ENCODE data around the gene TRIM69.
"Not testable (repeated sequence)": the region's sequence is repeated elsewhere in the genome, so short reads cannot be mapped to it uniquely, and the experiment has no call there.

The TRIM69 gene

DNA sequence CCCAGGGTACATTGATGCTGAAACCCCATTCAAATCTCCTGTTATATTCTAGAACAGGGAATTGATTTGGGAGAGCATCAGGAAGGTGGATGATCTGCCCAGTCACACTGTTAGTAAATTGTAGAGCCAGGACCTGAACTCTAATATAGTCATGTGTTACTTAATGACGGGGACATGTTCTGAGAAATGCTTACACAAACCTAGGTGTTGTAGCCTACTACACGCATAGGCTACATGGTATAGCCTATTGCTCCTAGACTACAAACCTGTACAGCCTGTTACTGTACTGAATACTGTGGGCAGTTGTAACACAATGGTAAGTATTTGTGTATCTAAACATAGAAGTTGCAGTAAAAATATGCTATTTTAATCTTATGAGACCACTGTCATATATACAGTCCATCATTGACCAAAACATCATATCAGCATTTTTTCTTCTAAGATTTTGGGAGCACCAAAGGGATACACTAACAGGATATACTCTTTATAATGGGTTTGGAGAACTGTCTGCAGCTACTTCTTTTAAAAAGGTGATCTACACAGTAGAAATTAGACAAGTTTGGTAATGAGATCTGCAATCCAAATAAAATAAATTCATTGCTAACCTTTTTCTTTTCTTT is 19.2 kb upstream of the TRIM69 start:
- no peak for DNase-seq

DNA sequence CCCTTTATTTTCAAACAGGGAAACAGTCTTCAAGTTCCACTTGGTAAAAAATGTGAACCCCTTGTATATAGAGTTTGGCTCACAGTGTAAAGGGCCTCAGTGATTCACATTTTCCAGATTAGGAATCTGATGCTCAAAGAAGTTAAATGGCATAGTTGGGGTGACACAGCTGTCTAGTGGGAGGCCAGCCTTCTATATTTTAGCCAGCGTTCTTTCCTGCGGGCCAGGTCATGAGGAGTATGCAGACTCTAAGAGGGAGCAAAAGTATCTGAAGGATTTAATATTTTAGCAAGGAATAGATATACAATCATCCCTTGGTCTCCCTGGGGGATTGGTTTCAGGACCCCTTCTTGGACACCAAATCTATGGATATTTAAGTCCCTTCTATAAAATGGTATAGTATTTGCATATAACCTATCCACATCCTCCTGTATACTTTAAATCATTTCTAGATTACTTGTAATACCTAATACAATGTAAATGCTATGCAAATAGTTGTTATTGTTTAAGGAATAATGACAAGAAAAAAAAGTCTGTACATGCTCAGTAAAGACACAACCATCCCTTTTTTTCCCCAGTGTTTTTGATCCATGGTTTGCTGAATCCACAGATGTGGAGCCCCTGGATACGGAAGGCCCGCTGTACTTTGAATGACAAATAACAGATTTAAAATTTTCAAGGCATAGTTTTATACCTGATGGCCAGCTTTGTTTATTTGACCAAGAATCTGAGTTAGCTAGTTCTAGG is 18.0 kb upstream of the TRIM69 start:
- no peak for DNase-seq

DNA sequence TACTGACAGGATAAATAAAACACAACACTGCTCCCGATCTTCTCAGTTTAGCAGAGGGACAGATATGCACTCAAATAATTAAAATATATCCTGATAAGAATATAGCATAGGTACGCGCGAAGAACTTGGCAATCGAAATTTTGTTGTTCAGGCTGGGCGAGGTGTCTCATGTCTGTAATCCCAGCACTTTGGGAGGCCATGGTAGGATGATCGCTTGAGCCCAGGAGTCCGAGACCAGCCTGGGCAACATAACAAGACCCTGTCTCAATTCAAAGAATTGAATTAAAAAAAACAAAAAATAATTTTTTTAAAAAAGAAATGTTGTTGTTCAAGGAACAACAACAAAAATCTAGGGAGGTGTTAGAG is 17.4 kb upstream of the TRIM69 start:
- no peak for DNase-seq

DNA sequence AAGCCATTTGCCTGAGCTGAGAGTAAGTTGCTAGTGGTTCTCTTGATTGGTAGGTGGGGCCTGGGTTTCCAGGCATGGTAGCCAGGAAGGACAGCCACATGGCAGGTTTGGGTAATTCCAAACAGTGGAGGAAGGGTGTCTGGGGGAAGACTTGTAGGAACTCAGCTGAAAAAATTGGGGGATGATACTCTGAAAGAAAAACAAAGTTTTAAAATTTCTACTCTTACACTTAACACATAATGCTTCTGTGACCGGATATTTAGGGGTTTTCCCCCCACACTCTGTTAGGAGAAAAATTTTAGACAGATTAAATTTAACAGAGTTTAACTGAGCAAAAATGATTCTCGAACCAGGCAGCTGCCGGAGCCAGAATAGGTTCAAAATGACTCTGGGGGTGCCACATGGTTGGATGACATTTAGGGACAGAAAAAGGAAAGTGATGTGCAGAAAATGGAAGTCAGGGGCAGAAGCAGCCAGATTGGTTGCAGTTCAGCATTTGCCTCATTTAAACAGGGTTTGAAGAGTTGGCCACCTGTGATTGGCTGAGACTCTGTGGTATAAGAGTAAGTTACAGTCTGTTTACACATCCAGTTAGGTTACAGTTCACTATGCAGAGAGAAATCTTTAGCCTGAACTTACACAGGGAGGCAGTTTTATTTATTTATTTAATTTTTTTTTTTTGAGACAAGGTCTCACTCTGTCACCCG is 16.9 kb upstream of the TRIM69 start:
- DNase-seq: peak; percentile 74

DNA sequence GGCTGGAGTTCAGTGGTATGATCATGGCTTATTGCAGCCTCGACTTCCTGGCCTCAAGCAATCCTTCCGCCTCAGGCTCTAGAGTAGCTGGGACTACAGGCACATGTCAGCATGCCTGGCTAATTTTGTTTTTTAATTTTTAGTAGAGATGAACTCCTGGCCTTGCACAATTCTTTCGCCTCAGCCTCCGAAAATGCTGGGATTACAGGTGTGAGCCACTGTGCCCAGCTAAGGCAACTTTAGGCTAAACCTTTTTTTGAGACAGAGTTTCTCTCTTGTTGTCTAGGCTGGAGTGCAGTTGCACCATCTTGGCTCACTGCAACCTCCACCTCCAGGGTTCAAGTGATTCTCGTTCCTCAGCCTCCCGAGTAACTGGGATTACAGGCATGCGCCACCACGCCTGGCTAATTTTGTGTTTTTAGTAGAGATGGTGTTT is 16.3 kb upstream of the TRIM69 start:
- DNase-seq: not testable (repeated sequence)

DNA sequence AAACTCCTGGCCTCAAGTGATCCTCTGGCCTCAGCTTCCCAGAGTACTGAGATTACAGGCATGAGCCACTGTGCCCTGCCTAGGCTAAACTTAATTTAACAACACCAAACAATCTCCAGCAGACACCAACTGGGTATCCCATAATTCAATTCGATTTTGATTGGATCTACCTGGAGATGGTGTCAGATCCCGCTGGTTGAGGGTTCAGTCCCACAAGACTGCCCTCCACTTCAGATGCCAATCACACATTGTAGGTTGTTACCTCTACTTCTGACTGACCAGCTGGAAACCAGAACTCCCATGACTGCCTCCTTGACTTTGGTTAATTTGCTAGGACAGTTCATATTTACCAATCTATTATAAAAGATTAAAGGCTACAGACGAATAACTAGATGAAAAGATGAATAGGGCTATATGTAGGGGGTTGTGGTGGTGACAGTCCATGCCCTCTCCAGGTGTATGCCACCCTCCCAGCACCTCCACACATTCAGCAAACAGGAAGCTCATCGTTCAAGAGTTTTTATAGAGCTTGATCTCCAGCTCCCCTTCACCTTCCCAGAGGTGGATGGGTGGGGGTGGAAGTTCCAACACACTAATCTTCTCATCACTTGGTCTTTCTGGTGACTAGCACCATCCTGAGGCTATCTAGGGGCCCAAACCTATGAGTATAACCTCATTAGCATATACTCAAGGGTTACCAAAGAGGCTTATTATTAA is 15.7 kb upstream of the TRIM69 start:
- DNase-seq: peak; percentile 44

DNA sequence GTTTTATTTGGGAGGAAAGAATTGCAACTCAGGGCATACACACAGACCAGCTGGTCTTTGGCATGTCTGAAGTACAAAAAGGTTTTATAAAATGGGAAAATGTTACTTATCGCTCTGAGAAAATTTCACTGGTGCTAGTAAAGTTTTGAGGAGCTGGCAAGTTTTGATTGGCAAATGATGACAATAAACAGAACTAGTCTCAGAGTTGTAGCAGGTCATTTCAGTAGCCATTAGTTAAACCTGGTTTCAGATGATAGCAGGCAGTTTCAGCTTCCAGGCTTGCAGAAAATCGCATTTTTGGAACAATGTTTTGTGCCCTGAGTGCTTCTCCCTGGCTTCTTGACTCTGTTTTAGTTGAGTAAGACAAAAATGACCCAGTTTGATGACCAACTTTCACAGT is 14.3 kb upstream of the TRIM69 start:
- DNase-seq: no peak

DNA sequence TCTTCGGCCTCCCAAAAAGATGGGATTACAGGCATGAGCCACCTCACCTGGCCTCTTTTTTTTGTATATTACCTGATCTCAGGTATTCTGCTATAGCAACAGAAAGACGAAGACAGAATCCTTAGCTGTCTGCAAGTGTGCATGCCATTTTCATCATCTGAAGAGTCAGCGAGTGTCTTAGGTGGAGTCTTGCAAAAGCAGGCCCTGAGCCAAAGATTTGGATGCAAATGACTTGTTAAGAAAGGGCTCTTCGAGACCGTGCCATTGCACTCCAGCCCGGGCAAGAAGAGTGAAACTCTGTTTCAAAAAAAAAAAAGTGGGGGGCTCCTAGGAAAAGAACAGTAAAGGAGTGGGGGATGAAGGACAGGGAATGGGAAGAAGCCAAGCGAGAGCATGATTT is 10.2 kb upstream of the TRIM69 start:
- DNase-seq: no peak

DNA sequence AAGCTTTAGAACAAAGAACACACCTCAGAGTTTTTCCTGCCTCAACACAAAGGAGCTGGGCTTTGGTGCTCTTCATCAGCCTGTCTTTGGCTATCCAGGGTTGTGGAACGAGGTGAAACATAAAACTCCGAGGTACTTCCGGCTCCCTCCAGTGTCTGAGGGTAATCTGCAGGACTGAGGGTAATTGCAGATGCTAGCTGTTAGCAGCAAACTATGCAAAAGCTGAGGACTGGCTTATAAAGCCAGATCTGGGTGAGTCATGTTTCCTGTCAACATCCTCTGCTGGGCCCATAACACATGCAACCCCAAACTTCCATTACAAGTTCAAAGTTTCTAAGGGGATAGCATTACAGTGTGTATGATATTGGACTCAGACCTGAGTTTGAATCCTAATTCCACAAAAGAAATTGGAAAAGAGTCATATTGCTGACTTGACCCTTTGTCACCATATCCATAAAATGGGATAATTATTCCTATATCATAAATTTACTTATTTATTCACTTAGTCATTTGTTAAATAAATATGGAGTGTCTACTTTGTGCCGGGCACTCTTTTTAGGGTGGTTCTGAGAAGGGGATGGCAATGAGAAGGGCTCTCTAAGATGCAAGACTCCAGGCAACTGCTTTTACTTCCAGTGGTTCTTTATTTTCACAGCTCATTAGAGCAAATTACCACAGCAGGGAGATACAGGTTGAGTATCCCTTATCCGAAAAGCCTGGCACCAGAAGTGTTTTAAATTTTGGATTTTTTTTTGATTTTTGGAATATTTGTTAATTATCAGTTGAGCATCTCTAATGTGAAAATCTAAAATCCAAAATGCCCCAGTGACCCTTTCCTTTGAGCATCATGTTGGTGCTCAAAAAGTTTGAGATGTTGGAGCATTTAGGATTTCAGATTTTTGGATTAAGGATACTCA is 9.5 kb upstream of the TRIM69 start:
- peak; percentile 88 for DNase-seq

DNA sequence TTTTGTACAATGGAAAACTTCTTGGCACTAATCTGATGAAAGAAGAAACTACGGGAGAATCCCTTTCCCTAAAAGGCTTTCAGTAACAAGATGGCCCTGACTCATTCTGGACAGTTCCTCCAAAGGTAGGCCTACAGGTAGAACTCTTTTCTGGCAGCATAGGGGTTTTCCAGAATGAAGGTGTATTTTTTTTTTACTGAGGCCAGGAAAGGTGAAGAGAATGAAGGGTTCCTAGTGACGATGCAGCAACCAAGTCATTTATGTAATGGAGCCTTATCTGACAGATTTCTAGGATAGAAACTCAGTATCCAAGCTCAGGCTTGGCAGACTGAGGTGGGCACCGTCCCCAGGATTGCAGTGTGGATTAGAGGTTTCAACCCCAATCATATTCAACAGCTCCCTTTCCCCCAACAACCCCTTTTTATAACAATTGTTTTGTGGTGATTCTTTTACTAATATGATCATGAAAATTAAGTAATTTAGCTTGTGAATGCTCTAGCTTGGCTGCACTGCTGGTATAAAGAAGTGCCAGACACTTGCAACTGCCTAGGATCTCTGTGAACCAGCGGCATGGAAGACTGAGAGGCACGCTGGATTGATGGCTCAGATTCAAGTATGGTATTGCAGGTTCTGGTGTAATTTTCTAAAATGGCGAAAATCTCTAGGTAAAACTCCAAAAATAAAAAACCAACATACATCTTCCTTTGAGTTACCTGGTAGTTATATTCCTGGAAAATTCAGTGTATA is 8.7 kb upstream of the TRIM69 start:
- DNase-seq: no peak

DNA sequence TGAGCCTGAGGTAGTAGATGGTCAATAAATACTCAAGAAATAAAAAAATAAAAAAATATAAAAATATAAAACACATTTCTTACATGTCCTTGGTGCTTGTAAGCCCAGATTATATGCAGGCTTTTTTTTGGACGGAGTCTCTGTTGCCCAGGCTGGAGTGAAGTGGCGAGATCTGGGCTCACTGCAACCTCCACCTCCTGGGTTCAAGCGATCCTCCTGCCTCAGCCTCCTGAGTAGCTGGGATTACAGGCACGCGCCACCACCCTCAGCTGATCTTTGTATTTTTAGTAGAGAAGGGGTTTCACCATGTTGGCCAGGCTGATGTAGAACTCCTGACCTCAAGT is 8.1 kb upstream of the TRIM69 start:
- not testable (repeated sequence) for DNase-seq

DNA sequence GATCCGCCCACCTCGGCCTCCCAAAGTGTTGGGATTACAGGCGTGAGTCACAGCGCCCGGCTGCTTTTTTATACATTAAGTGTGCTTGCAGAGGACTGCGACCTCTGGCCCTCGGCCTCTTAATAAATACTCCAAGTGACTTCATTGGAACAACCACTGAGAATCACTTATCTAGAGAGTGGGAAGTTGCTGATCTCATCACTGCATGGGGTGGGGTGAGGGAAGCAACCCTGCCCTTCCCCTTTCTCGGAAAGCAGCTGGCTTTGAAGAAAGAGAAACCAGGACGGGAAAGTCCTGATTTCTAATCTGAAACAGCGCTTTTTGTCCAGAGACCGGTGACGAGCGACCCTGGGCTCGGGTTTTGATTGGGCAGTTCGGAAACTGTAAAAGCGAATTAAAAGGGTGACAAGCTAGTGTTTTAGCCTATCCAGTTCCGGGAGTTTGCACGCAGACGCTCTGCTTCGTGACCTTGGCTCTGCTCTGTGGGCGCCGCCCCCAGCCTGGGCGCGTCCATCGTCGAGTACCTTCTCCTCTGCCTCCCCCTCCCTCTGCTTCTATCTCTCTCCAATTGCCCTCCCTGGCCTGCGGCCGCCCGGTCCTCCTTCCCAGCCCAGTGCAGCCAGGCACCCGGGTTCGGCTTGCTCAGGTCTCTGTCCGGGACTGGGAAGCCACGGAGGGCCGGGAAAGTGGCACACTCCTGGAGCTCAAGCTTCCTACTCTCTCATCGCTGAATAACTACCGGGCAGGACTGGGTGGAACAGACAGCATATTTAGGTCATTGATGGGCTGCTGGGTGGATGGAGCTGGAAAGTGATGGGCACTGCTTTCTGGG is 7.5 kb upstream of the TRIM69 start:
- peak; percentile 98 for DNase-seq

DNA sequence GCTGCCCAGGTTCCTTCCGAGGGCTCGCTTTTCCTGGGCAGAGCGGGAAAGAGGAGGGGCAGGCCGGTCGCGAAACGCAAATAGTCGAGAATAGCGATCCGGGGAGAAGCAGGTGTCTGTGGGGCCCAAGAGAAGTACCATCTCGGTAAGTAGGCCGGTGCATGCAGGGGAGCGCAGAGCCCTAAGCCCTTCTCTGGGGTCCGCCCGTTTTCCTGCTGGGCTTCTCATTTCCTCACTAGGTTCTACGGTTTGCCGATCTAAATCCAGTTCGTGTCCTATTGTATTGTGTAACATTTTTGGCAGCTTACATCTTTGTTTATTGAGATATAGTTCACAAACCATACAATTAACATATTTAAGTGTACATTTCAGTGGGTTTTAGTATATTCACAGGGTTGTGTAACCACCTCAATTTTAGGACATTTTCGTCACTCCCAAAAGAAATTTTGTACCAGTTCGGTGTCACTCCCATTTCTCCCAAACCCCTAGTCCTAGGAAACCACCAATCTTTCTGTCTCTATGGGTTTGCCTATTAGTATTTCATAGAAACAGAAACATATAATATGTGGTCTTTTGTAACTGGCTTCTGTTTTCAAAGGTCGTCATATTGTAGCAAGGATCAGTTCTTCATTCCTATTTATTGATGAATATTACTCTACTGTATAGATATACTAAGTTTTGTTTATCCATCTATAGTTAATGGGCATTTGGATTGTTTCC is 6.8 kb upstream of the TRIM69 start:
- peak; percentile 51 for DNase-seq

DNA sequence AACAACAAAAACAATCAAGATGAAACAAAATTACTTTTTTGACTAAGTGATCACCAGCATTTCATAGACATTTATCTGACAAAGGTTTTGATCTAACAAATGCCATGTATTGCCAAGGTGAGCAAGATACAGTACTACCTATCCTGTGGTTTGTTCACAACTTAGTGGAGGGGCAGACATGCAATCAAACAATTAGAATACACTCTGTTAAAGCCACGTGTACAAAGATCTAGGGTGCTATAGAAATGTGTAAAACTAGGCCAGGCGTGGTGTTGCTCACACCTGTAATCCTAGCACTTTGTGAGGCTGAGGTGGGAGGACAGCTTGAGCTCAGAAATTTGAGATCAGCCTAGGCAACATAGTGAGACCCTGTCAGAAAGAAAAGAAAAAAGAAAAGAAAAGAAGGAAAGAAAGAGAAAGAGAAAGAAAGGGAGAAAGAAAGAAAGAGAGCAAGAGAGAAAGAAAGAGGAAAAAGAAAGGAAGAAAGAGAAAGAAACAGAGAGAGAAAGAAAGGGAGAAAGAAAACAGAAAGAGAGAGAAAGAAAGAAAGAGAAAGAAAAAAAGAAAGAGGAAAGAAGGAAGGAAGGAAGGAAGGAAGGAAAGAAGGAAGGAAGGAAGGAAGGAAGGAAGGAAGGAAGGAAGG is 1.4 kb upstream of the TRIM69 start:
- DNase-seq: no peak

DNA sequence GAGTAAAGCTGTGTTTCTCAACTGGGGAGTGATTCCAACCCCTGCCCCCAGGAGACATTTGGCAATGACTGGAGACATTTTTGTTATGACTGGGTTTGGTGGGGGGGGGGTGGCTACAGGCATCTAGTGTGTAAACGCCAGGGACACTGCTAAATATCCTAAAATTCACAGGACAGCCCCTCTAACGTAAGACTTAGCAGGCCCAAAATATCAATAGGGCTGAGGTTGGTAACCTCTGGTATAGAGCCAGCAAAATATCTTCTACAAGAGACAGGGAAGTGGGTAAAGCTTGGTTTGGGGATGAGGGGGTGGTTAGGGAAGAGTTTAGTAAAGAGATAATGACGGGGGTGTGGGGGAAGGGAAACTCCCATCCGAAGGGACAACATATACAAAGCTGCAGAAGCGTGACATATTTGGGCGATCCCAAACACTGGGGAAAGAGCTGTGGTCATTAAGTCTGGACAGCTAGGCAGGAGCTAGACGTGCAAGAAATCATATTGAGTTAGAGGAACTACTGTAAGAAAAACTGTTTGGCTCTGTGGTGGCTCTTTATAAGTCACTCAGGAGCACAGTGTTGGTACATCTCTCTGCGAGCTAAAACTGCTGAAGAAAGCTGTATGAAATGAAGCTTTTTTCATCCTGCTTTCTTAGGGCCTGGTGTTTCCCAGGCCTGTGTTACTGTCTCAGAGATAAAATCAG is 697 bp upstream of the TRIM69 start:
- DNase-seq: peak; percentile 53

DNA sequence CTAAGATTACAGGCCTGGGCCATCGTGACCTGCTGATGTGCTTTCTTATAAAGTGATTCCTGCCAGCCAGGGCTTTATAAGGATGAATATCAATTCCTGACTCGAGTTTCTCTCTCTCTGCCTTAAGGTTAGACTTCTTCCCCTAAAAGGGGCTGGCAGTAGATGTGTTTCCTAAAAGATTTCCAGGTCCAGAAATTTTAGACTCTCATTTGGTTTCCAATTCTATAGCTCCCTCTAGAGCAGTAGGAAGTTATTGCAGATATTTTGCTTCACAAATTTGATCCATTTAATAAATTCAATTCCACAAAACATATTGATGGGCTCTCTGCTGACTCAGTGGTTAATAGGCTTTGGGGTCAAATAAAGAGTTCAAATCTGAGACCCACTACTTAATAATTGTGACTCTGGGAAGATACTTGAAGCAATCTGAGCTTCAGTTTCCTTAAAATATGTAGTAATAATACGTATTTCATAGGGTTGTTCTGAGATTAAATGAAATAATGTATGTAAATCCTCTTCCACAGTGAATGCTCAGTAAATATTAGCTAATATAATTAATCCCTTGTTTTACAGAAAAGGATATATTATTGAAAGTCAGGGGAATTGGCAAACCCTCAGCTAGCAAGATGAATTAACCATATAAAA is 2.1 kb downstream of the TRIM69 start:
- DNase-seq: no peak

DNA sequence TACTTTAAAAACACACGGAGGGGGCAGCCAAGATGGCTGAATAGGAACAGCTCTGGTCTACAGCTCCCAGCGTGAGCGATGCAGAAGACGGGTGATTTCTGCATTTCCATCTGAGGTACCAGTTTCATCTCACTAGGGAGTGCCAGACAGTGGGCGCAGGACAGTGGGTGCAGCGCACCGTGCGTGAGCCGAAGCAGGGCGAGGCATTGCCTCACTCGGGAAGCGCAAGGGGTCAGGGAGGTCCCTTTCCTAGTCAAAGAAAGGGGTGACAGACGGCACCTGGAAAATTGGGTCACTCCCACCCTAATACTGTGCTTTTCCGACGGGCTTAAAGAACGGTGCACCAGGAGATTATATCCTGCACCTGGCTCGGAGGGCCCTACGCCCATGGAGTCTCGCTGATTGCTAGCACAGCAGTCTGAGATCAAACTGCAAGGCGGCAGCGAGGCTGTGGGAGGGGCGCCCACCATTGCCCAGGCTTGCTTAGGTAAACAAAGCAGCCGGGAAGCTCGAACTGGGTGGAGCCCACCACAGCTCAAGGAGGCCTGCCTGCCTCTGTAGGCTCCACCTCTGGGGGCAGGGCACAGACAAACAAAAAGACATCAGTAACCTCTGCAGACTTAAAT is 3.0 kb downstream of the TRIM69 start:
- DNase-seq: not testable (repeated sequence)

DNA sequence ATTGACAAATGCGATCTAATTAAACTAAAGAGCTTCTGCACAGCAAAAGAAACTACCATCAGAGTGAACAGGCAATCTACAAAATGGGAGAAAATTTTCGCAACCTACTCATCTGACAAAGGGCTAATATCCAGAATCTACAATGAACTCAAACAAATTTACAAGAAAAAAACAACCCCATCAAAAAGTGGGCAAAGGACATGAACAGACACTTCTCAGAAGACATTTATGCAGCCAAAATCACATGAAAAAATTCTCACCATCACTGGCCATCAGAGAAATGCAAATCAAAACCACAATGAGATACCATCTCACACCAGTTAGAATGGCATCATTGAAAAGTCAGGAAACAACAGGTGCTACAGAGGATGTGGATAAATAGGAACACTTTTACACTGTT is 7.1 kb downstream of the TRIM69 start:
- not testable (repeated sequence) for DNase-seq
